ENCODE measurements around the gene VPS37C. TPM values are rescaled to one million over a fixed set of nuclear protein-coding genes. Genes with fewer than 3 reads are reported as not detected.

The VPS37C gene
- total RNA-seq, 1 experiment from 2014 or later: 29.0 TPM

DNA sequence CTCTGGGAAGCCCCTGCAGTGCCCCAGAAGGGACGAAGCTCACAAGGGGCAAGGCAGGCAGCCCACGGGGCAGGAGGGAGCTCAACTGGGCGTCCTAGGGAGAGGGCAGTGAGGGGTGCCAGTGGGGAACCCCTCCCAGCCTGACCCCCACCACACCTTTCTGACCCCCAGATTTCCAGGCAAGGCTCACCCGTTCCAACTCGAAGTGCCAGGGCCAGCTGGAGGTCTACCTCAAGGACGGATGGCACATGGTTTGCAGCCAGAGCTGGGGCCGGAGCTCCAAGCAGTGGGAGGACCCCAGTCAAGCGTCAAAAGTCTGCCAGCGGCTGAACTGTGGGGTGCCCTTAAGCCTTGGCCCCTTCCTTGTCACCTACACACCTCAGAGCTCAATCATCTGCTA lies 43.2 kb downstream of the VPS37C start:
- no peaks in the 10 kb centered on the region for H3K27me3 ChIP-seq (ENCODE audit: insufficient read depth, low read depth)
- no peak overlapping the region for H2AFZ ChIP-seq
- TF ChIP-seq CTCF (conservative IDR thresholded peaks at IDR 0.05) (no peak), EZH2 (IDR thresholded peaks at IDR 0.05; ENCODE audit: low read depth) (no peak)
- no peak overlapping the region for H3K27ac ChIP-seq
- H3K9me3 ChIP-seq (ENCODE audit: insufficient read depth, low read depth): no peaks in the 10 kb centered on the region
- H3K79me2 ChIP-seq (ENCODE audit: low read depth): no peaks in the 10 kb centered on the region
- intact Hi-C loops (cut with micrococcal nuclease; ENCODE audit: unreplicated experiment): no loop called here
- no peak overlapping the region for H3K4me2 ChIP-seq
- 0 out of 2 replicates have a peak, but pooled peaks cover 5% of the 10 kb centered on the region for H3K4me1 ChIP-seq (replicated peaks; ENCODE audit: insufficient read depth)
- BruUV-seq (replicated peaks): no TSS peak
- no peak overlapping the region for H3K4me3 ChIP-seq
- POLR2A ChIA-PET (ENCODE audit: unreplicated experiment): no interaction called here
- H4K20me1 ChIP-seq (ENCODE audit: insufficient read depth): no peaks in the 10 kb centered on the region
- H3K36me3 ChIP-seq (ENCODE audit: low read depth): no peaks in the 10 kb centered on the region
- DNase-seq: no peak
- no peaks in the 10 kb centered on the region for H3F3A ChIP-seq (ENCODE audit: insufficient read depth, low read depth)
- H3K9me2 ChIP-seq (ENCODE audit: insufficient read depth): no peaks in the 10 kb centered on the region
- CTCF ChIA-PET: no interaction called here

DNA sequence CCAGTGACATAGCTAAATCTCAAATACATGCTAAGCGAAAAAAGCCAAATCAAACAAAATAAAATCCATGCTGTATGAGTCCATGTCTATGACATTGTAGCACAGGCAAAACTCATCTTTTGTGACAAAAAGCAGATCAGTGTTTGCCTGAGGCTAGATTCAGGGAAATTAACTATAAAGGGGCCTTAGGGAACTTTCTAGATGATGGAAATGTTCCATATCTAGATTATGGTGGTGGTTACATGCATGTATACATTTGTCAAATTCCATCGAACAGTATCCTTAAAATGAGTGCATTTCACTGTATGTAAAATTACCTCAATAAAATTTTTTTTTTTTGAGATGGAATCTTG lies 44.1 kb downstream of the VPS37C start:
- intact Hi-C loops (cut with micrococcal nuclease; ENCODE audit: unreplicated experiment): no loop called here
- DNase-seq: no peak
- Histone ChIP-seq H4K20me1 (ENCODE audit: insufficient read depth) (no peaks in the 10 kb centered on the region), H3K9me3 (ENCODE audit: insufficient read depth, low read depth) (no peaks in the 10 kb centered on the region), H3K4me3 (no peak overlapping the region), H3K27ac (no peak overlapping the region), H3K79me2 (ENCODE audit: low read depth) (no peaks in the 10 kb centered on the region), H3K4me2 (no peak overlapping the region), H2AFZ (no peak overlapping the region), H3K36me3 (ENCODE audit: low read depth) (no peaks in the 10 kb centered on the region), H3K4me1 (replicated peaks; ENCODE audit: insufficient read depth) (0 out of 2 replicates have a peak, but pooled peaks cover 5% of the 10 kb centered on the region), H3F3A (ENCODE audit: insufficient read depth, low read depth) (no peaks in the 10 kb centered on the region), H3K9me2 (ENCODE audit: insufficient read depth) (no peaks in the 10 kb centered on the region), H3K27me3 (ENCODE audit: insufficient read depth, low read depth) (no peaks in the 10 kb centered on the region)
- BruUV-seq (replicated peaks): no TSS peak
- POLR2A ChIA-PET (ENCODE audit: unreplicated experiment): no interaction called here
- TF ChIP-seq EZH2 (IDR thresholded peaks at IDR 0.05; ENCODE audit: low read depth) (no peak), CTCF (conservative IDR thresholded peaks at IDR 0.05) (no peak)
- CTCF ChIA-PET: no interaction called here

DNA sequence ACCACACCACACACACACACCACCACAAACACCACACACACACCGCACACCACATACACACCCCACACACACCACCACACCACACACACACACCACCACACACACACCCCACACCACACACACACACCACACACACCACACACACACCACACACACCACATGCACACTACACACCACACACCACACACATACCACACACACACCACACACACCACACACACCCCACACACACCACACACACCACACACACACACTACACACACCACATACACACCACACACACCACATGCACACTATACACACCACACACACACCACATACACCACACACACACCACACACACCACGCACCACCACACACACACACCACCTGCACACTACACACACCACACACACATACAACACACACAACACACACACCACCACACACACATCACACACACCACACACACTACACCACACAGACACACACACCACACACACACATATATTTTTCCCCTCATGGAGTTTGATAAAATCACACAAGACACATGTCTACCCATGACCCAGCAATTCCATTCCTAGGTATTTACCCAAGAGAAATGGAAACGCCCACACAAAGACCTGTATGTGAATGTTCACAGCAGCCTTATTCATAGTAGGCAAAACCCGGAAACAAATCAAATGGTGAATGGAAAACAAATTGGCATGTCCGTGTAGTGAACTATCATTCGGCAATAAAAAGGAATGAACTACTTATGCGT lies 44.6 kb downstream of the VPS37C start:
- no TSS peak for BruUV-seq (replicated peaks)
- H4K20me1 ChIP-seq (ENCODE audit: insufficient read depth): no peaks in the 10 kb centered on the region
- H3K36me3 ChIP-seq (ENCODE audit: low read depth): no peaks in the 10 kb centered on the region
- intact Hi-C loops (cut with micrococcal nuclease; ENCODE audit: unreplicated experiment): no loop called here
- H3K79me2 ChIP-seq (ENCODE audit: low read depth): no peaks in the 10 kb centered on the region
- H2AFZ ChIP-seq: no peak overlapping the region
- TF ChIP-seq EZH2 (IDR thresholded peaks at IDR 0.05; ENCODE audit: low read depth) (no peak), CTCF (conservative IDR thresholded peaks at IDR 0.05) (no peak)
- H3K27ac ChIP-seq: no peak overlapping the region
- H3K9me3 ChIP-seq (ENCODE audit: insufficient read depth, low read depth): no peaks in the 10 kb centered on the region
- CTCF ChIA-PET: no interaction called here
- no peaks in the 10 kb centered on the region for H3F3A ChIP-seq (ENCODE audit: insufficient read depth, low read depth)
- H3K27me3 ChIP-seq (ENCODE audit: insufficient read depth, low read depth): no peaks in the 10 kb centered on the region
- no peak overlapping the region for H3K4me2 ChIP-seq
- no peak for DNase-seq
- POLR2A ChIA-PET (ENCODE audit: unreplicated experiment): no interaction called here
- H3K4me3 ChIP-seq: no peak overlapping the region
- no peaks in the 10 kb centered on the region for H3K9me2 ChIP-seq (ENCODE audit: insufficient read depth)
- 0 out of 2 replicates have a peak, but pooled peaks cover 5% of the 10 kb centered on the region for H3K4me1 ChIP-seq (replicated peaks; ENCODE audit: insufficient read depth)

Data from PC-9 (cell line).